GM12873 (cell line): ENCODE results near the gene SLC30A2.

Experiments
- CTCF ChIP-seq: IDR thresholded peaks from 2 replicates; pipeline ENCODE4 v1.5.1; 2012; ENCODE audit warnings: low read depth, mild to moderate bottlenecking, moderate library complexity, low read length, control low read depth; ENCODE audit not compliant: insufficient read depth; ENCODE audit errors: missing control alignments

Gene SLC30A2

GRCh38 chr1:25990702-25991395, 55.1 kb downstream of the SLC30A2 start:
- TF ChIP-seq CTCF = no peak

GRCh38 chr1:25990251-25990650, 55.7 kb downstream of the SLC30A2 start:
- no peak for TF ChIP-seq CTCF

GRCh38 chr1:25989440-25990234, 56.3 kb downstream of the SLC30A2 start:
- no peak for TF ChIP-seq CTCF

GRCh38 chr1:25987951-25988350, 58.0 kb downstream of the SLC30A2 start:
- TF ChIP-seq CTCF = no peak
